ENCODE data around the gene NLGN2.
A peak's percentile ranks its signal among the peaks of the same experiment; 100 is the strongest.

The NLGN2 gene

DNA sequence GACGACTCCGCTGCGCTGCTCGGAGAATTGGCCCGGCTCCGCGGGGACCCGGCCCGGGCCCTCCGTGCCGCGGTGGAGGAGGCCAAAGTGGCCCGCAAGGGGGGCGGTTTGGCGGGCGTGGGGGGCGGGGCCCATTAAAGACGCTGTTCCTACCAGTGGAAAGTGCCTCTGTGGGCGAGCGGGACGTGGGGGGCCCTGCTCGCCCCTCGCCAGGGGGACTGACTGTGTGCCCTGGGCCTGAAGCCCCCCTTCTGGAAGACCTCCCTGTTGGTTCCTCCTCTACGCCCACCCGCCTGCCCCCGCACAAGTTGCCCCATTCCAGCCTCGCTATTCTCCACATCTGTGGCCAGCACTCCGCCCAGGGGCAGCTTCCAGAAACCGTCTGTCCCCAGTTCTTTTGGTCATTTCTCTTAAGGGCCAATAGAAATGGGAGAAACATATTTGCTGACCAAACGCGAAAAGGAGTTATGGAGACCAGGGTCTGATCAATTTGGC is 29.8 kb downstream of the NLGN2 start:
- DNase-seq (ENCODE audit: low read depth) = no peak
- peak overlapping the region; percentile 92 for H3K4me3 ChIP-seq (ENCODE audit: low read depth, low read length)
- TF ChIP-seq CTCF (IDR thresholded peaks at IDR 0.05; ENCODE audit: insufficient read depth, low read depth, low read length, missing control alignments) = no peak

- DNase-seq (ENCODE audit: low read depth) = peak; percentile 39
- TF ChIP-seq CTCF (IDR thresholded peaks at IDR 0.05; ENCODE audit: insufficient read depth, low read depth, low read length, missing control alignments) = no peak
- peak overlapping the region; percentile 92 for H3K4me3 ChIP-seq (ENCODE audit: low read depth, low read length)
Measured at GRCh38 chr17:7437950-7438614, 30.4 kb downstream of the NLGN2 start.

DNA sequence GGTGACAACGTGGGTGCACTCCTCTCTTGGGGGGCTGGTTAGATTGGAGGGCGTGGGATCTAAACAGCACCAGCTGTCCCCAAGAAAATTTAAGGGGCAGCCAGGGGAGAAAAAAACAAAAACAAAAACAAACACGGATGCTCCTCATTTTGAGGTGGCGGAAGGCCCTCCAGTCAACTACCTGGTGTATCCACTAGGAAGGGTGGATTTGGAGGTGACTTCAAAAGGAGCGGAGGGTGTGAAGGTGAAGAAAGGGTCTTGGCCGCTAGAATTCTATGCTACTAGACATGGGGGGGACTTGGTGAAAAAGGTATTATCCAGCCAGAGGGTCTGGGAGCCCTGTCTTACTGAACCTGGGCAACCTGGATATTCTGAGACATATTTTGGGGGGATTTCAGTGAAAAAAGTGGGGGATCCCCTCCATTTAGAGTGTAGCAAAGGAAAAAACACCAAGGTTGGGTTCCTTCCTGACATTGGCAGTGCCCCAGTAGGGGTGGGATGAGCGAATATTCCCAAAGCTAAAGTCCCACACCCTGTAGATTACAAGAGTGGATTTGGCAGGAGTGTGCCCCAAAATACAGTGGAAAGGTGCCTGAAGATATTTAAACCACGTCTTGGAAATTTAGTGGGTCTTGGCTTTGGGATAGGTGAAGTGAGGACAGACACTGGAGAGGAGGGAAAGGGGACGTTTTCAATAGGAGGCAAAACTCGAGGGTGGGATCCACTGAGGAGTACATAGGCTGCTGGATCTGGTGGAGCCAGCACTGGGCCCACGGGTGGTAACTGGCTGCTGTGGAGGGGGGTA is 31.2 kb downstream of the NLGN2 start:
- peak overlapping the region; percentile 92 for H3K4me3 ChIP-seq (ENCODE audit: low read depth, low read length)

DNA sequence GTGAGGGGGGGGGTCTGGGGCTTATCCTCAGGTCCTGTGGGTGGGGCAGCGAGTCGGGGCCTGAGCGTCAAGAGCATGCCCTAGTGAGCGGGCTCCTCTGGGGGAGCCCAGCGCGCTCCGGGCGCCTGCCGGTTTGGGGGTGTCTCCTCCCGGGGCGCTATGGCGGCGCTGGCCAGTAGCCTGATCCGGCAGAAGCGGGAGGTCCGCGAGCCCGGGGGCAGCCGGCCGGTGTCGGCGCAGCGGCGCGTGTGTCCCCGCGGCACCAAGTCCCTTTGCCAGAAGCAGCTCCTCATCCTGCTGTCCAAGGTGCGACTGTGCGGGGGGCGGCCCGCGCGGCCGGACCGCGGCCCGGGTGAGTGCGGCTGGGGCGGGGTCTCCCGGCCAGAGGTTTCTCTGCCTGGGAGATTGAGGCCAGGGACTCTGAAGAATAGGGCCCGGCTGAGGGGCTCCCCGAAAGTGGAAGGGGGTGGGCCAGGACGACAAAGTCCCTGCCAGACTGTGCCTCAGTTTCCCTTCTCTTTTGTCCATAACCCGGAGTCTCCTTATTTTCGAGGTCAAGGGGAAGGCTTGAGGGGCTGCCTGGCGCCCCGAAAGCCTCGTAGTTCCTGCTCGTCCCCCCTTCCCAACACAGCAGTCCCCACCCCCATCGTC is 31.9 kb downstream of the NLGN2 start, which contains the start of gene FGF11:
TSS of gene FGF11 (plus strand) at position 51 of the 651 bp plus-strand sequence. CDS start at position 160, 109 bp downstream.
- DNase-seq (ENCODE audit: low read depth) = no peak
- no peak for TF ChIP-seq CTCF (IDR thresholded peaks at IDR 0.05; ENCODE audit: insufficient read depth, low read depth, low read length, missing control alignments)
- peak within 1 kb of the TSS; percentile 92 for H3K4me3 ChIP-seq (ENCODE audit: low read depth, low read length)

More for the DNA sequence above, 31.2 kb downstream of the NLGN2 start:
- TF ChIP-seq CTCF (IDR thresholded peaks at IDR 0.05; ENCODE audit: insufficient read depth, low read depth, low read length, missing control alignments) = no peak
- DNase-seq (ENCODE audit: low read depth) = no peak

DNA sequence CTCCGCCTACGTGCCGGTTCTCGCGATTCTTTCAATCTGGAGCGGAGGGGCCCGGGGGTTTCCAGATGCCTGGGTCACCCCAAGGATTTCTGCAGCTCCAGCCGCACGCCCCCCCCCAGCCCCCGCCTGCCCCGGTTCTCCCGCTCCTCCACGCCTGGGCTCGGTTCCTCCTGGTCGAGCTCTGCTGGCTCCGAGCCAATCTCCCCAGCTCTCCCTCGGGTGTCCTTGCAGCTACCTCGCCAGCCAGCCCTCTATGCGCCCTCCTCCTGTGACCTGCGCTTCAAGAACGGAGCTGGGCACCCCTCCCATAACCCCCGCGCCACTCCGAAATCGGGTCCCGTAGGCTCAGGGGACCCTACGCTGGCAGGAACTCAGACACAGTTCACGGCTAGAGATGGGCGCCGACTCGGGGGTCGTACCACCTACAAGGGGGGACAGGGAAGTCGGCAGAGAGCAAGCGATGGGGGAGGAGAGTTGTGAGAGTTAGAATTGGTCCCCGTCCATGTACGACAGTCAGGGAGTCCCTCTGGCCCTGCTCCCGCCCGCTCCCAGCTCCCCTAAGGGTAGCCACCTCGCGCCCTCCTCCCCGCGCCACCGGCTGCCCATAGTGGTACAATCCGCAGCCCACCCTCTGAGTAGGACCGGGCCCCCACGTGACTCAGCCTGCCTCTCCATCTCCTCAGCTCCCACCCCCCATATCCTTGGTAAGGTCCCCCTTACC is 32.6 kb downstream of the NLGN2 start:
- TF ChIP-seq CTCF (IDR thresholded peaks at IDR 0.05; ENCODE audit: insufficient read depth, low read depth, low read length, missing control alignments) = no peak
- peak; percentile 58 for DNase-seq (ENCODE audit: low read depth)
- H3K4me3 ChIP-seq (ENCODE audit: low read depth, low read length) = peak overlapping the region; percentile 92

DNA sequence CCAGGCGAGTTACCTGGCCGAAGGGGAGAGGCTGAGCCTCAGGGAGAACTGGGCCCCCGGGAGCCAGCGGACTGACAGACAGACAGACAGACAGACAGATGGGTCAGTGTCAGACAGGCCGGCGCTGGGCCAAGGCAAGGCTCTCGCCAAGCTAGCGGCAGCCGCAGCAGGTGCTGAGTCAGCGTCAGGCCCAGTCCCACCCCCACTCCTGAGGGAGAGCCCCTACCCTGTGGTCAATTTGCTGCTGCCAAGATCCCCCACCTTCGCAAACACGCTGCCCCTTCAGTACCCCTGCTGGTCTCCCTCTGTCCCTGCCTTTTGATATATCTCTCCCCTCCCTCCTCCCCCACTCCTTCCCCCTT is 33.2 kb downstream of the NLGN2 start:
- no peak for TF ChIP-seq CTCF (IDR thresholded peaks at IDR 0.05; ENCODE audit: insufficient read depth, low read depth, low read length, missing control alignments)
- peak; percentile 51 for DNase-seq (ENCODE audit: low read depth)
- peak overlapping the region; percentile 92 for H3K4me3 ChIP-seq (ENCODE audit: low read depth, low read length)
